Left lung (tissue), 10 donors: ENCODE results near the gene MICALL2. TPM values are rescaled to one million over a fixed set of nuclear protein-coding genes. Genes with fewer than 3 reads are reported as not detected.
"Not testable (repeated sequence)": the region's sequence is repeated elsewhere in the genome, so short reads cannot be mapped to it uniquely, and the experiment has no call there.

Source experiments
- ATAC-seq: fragments of 200-7000 bp; cut with Tn5 transposase; one replicate; pipeline ENCODE4 v1.9.1; 2020; ENCODE audit warnings: moderate library complexity
- DNase-seq, 4 donors: peaks; one replicate each; pipeline ENCODE4 v3.0.0-alpha.2; 2013 to 2020
- H3K27ac ChIP-seq, 2 donors: fragments of 200-600 bp; sonication (generic) in 1 of 2; one replicate each; pipeline versions ENCODE4 v1.5.0 to v1.8.0; 2020 to 2021
- H3K27me3 ChIP-seq, 2 donors: fragments of 200-600 bp; sonication (generic) in 1 of 2; one replicate each; pipeline versions ENCODE4 v1.5.0 to v1.8.0; 2020 to 2021
- H3K36me3 ChIP-seq, 2 donors: fragments of 200-600 bp; sonication (generic) in 1 of 2; one replicate each; pipeline versions ENCODE4 v1.5.0 to v1.8.0; 2020 to 2021
- H3K4me1 ChIP-seq, 2 donors: fragments of 200-600 bp; one replicate each; pipeline ENCODE4 v1.8.0; 2021
- H3K4me3 ChIP-seq, 2 donors: fragments of 200-600 bp; sonication (generic) in 1 of 2; one replicate each; pipeline versions ENCODE4 v1.5.0 to v1.8.0; 2020 to 2021; ENCODE audit warnings: mild to moderate bottlenecking in 1 of 2
- H3K9me3 ChIP-seq, 2 donors: fragments of 200-600 bp; sonication (generic) in 1 of 2; one replicate each; pipeline versions ENCODE4 v1.5.0 to v1.8.0; 2020 to 2021
- intact Hi-C, 2 donors: fragments of 100-400 bp; cut with DNase I; formaldehyde crosslinking; loops; one replicate each; pipeline versions ENCODE4 v1.11.2 to v1.14.2; 2022
- polyA plus RNA-seq, 6 donors: library from polyadenylated mRNA; unstranded; fragments of 120-200 nt; gene quantifications; one replicate each; pipeline ENCODE4 v1.2.1, GENCODE V29; 2013; ENCODE audit not compliant: insufficient read length in 6 of 6
- total RNA-seq, 2 donors: library from RNA; stranded (reverse); fragmentation: NEBNext Ultra II Directional; extraction: Animal tissue kit (Norgen Biotek cat#: 25700); gene quantifications; one replicate each; pipeline ENCODE4 v1.2.1, GENCODE V29; 2021
- TF ChIP-seq, protein P1 (sequence below), 2 donors: fragments of 200-600 bp; sonication (generic) in 1 of 2; IDR thresholded peaks; one replicate each; pipeline versions ENCODE4 v1.5.0 to v1.8.0; 2021; ENCODE audit warnings: antibody characterized with exemption in 2 of 2
- donor health status: DM: no; HTN: yes; CAD: no.
- donor health status: DM: no; HTN: no; CAD: no.

MICALL2 gene
- total and polyA plus RNA-seq, 8 donors = 7.9 to 40.1 (median 14.8) TPM

DNA sequence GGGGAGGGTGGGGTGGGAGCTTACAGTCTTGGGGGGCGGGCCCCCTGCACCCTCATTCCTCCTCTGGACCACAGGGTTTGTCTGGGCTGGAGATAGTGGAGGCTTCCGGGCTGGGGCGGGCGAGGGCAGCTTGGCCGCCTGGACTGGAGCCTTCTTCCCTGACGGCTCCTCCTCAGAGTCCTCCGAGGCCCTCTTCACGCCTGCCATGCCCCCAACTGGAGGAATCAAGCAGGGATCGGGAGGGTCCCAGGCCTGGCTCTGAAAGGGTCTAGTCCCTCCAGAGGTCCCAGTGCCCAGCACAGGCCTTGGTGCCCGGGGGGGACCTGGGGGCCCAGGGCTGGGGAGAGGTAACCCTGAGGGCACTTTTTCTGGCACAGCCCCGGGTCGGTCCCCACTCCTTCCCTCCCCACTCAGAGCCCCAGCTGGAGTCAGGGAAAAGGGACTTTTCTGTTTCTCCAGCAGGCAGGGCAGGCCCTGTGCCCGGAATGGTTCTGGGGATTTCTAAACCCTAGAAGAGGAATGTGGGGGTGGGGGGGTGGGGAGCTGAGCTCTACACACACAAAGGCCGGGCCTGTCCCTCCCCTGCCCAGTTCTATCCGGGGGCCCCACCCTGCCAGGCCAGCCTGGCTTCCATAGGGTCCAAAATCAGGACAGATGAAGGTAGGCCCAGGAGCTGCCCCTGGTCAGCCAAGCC, 11.6 kb downstream of the MICALL2 start:
- no peak overlapping the region for H3K4me3 ChIP-seq
- TF ChIP-seq, protein P1, sequence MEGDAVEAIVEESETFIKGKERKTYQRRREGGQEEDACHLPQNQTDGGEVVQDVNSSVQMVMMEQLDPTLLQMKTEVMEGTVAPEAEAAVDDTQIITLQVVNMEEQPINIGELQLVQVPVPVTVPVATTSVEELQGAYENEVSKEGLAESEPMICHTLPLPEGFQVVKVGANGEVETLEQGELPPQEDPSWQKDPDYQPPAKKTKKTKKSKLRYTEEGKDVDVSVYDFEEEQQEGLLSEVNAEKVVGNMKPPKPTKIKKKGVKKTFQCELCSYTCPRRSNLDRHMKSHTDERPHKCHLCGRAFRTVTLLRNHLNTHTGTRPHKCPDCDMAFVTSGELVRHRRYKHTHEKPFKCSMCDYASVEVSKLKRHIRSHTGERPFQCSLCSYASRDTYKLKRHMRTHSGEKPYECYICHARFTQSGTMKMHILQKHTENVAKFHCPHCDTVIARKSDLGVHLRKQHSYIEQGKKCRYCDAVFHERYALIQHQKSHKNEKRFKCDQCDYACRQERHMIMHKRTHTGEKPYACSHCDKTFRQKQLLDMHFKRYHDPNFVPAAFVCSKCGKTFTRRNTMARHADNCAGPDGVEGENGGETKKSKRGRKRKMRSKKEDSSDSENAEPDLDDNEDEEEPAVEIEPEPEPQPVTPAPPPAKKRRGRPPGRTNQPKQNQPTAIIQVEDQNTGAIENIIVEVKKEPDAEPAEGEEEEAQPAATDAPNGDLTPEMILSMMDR (IDR thresholded peaks at IDR 0.05) = no peak
- peak overlapping the region in 1 of 2 donors; percentile 7 for H3K27ac ChIP-seq
- intact Hi-C loops = no loop called here
- H3K27me3 ChIP-seq = no peaks in the 10 kb centered on the region
- H3K9me3 ChIP-seq = no peaks in the 10 kb centered on the region
- ATAC-seq (peak; percentile 43), DNase-seq (peak in 2 of 4 donors; percentile 46 to 56)
- peaks cover 0 to 51% of the 10 kb centered on the region in 2 donors for H3K36me3 ChIP-seq
- H3K4me1 ChIP-seq = peaks cover 0 to 4% of the 10 kb centered on the region in 2 donors

DNA sequence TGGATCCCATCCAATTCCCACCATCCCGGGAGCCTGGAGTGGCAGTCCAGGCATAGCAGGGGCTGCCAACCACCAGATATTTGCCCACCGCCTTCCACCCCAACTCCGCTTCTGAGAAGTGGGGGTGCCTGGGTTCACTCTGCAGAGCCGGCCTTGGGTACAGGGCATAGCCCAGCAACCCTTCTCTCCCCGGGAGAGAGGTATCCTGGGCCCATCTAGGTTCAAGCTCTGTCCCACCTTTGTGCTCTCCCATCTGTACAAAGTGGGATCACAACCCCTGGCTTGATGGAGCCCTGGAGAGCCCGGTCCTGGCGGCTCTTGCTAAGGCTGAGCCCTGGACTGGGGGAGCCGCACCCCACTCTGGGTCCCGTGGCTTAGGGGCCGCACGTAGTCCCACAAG, 12.2 kb downstream of the MICALL2 start:
- intact Hi-C loops = no loop called here
- TF ChIP-seq, protein P1 (IDR thresholded peaks at IDR 0.05) = no peak
- no peak overlapping the region for H3K27ac ChIP-seq
- ATAC-seq (no peak), DNase-seq (no peak)
- H3K27me3 ChIP-seq = no peaks in the 10 kb centered on the region
- no peaks in the 10 kb centered on the region for H3K9me3 ChIP-seq
- peaks cover 0 to 53% of the 10 kb centered on the region in 2 donors for H3K36me3 ChIP-seq
- peaks cover 0 to 4% of the 10 kb centered on the region in 2 donors for H3K4me1 ChIP-seq
- H3K4me3 ChIP-seq = no peak overlapping the region

DNA sequence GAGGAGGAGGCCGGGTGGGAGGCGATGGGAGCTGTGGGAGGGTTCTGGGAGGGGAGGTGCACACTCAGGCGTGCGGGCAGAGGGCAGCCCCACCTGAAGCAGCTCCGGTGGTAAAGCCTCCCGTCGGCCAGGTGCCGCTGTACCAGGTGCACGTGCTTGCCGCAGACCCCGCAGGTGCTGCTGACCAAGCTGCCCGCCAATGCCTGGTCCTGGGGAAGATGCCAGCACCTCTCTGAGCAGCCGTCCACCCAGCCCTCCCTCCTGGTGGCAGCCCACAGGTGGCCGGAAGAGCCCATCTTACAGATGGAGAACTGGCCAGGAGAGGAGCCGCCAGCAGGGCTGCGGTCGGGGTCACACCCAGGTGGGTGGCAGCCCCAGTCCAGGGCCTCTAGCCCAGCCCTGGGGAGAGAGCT, 12.6 kb downstream of the MICALL2 start:
- H3K9me3 ChIP-seq = no peaks in the 10 kb centered on the region
- DNase-seq (no peak), ATAC-seq (no peak)
- no peak overlapping the region for H3K27ac ChIP-seq
- TF ChIP-seq, protein P1 (IDR thresholded peaks at IDR 0.05) = no peak
- intact Hi-C loops = no loop called here
- H3K4me3 ChIP-seq = no peak overlapping the region
- peaks cover 0 to 58% of the 10 kb centered on the region in 2 donors for H3K36me3 ChIP-seq
- no peaks in the 10 kb centered on the region for H3K27me3 ChIP-seq
- peaks cover 0 to 4% of the 10 kb centered on the region in 2 donors for H3K4me1 ChIP-seq

DNA sequence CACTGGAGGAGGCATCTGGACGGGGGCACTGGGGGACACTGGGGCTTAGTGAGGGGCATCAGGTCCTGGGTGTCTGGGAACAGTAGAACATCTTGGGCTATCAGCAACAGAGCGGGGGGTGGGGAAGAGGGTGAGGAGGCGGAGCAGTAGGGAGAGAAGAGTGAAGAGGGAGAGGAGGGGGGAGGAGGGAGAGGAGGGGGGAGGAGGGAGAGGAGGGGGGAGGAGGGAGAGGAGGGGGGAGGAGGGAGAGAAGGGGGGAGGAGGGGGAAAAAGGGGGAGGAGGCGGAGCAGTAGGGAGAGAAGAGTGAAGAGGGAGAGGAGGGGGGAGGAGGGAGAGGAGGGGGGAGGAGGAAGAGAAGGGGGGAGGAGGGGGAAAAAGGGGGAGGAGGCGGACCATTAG, 13.2 kb downstream of the MICALL2 start:
- H3K27ac ChIP-seq, H3K4me1 ChIP-seq, H3K27me3 ChIP-seq, H3K9me3 ChIP-seq, intact Hi-C loops, H3K4me3 ChIP-seq, DNase-seq, ATAC-seq: not testable (repeated sequence)
- H3K36me3 ChIP-seq = peaks cover 0 to 64% of the 10 kb centered on the region in 2 donors

DNA sequence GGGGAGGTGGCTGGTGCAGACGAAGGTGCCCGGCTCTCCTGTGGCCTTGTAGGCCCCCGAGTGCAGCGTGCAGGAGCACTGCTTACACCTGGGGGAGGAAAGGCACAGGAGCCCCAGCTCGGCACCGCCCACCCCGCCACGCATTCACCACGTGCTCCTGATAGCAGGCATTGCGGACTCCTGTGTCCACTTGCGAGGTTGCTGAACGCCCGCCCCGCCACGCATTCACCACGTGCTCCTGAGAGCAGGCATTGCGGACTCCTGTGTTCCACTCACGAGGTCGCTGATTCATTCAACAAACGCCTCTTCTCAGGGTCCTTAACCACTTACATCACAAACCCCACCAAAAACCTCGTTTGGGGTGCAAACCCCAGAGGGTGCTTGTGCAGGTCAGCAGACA, 13.9 kb downstream of the MICALL2 start:
- Histone ChIP-seq H3K4me3 (no peak overlapping the region), H3K27ac (no peak overlapping the region), H3K36me3 (peaks cover 0 to 65% of the 10 kb centered on the region in 2 donors), H3K27me3 (no peaks in the 10 kb centered on the region), H3K9me3 (no peaks in the 10 kb centered on the region), H3K4me1 (peaks cover 0 to 4% of the 10 kb centered on the region in 2 donors)
- TF ChIP-seq, protein P1 (IDR thresholded peaks at IDR 0.05) = no peak
- intact Hi-C loops = no loop called here
- no peak for DNase-seq
- no peak for ATAC-seq

DNA sequence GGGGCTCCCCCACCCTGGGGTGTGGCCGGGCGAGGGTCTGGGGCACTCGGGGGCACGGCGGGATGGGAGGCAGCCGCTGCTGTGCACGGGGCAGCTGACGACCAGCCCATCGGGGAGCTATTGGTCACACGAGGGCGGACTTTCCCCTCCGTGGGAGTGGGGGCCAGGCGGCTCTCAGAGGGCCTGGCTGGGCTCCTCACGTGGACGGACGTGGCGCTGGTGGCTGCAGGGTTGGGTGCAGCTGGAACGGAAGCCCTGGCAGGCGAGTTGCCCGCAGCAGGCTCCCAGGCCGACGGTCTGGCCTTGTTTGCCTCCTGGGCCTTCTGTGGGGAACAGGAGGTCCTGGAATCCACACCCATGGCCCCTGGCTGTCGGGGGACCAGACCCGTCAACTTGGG, 14.3 kb downstream of the MICALL2 start:
- no peak for ATAC-seq
- Histone ChIP-seq H3K4me1 (peaks cover 0 to 4% of the 10 kb centered on the region in 2 donors), H3K9me3 (no peaks in the 10 kb centered on the region), H3K36me3 (peaks cover 0 to 65% of the 10 kb centered on the region in 2 donors), H3K27ac (no peak overlapping the region), H3K27me3 (no peaks in the 10 kb centered on the region), H3K4me3 (no peak overlapping the region)
- TF ChIP-seq, protein P1 (IDR thresholded peaks at IDR 0.05) = no peak
- no peak for DNase-seq
- intact Hi-C loops = no loop called here
